GM13977 (cell line): ENCODE measurements around the gene EHD1.

Experiments used
- DNase-seq: peaks from one replicate; pipeline ENCODE4 v3.0.0; 2012; ENCODE audit warnings: low spot score
- CTCF ChIP-seq: IDR thresholded peaks from 2 replicates; pipeline ENCODE4 v1.5.1; 2012; ENCODE audit warnings: mild to moderate bottlenecking, control low read depth; ENCODE audit not compliant: insufficient read depth; ENCODE audit errors: extremely low read depth, missing control alignments
- in situ Hi-C: fragments of 300-500 bp; cut with MboI; formaldehyde crosslinking; loops from one replicate; pipeline ENCODE4 v1.12.0; 2022; ENCODE audit warnings: low sequenced_read_pairs, low pct_unique_long_range_greater_than_20kb, mixed read lengths, inconsistent platforms; ENCODE audit not compliant: unreplicated experiment

EHD1 gene

DNA sequence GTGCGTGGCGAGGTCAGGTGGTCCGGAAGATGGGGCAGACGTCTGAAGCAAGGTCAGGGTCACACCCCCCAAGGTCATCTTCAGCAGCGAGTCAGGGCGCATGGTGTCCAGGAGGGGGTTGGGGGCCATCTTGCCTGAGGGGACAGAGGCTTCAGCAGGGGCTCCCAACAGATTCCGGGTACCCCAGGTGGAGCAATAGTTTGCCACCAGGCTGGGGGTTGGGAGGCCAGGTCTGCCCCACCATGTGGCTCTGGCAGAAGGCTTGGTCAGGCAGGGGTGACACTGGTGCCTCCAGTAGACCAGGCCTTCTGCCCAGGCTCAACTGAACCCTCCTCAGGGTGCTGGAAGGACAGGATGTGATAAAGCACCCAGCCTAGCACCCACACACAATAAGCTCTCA is 32.7 kb upstream of the EHD1 start:
- no peak for TF ChIP-seq CTCF
- in situ Hi-C loops: no loop called here
- DNase-seq: no peak

- DNase-seq: no peak
- in situ Hi-C loops: no loop called here
- no peak for TF ChIP-seq CTCF
Observed at GRCh38 chr11:64910451-64911093, 32.2 kb upstream of the EHD1 start.

GRCh38 chr11:64909653-64910343 is 31.4 kb upstream of the EHD1 start:
- DNase-seq: no peak
- in situ Hi-C loops: no loop called here
- no peak for TF ChIP-seq CTCF

GRCh38 chr11:64908766-64909165 is 30.3 kb upstream of the EHD1 start:
- no peak for TF ChIP-seq CTCF
- in situ Hi-C loops: no loop called here
- DNase-seq: no peak

DNA sequence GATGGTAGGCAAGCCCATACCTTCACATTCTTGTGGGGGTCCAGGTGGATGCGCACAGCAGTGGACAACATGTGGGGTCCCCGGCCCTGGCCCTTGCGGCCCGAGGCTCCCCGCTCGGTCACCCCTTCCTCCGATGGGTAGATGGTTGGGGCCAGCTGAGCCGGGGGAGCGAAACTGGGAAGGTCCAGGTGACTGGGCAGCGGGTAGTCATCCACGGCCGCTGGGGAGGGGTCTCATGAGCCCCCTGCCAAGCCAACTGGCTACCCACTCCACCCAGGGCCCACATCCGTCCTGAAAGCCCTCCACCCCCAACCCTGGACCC is 27.9 kb upstream of the EHD1 start:
- in situ Hi-C loops: no loop called here
- no peak for DNase-seq
- TF ChIP-seq CTCF: no peak

GRCh38 chr11:64905516-64906313 is 27.3 kb upstream of the EHD1 start:
- in situ Hi-C loops: no loop called here
- no peak for DNase-seq
- TF ChIP-seq CTCF: no peak
